CD4-positive, CD25-positive, alpha-beta regulatory T cell (primary cell): Measurements from ENCODE around the gene IGF1R. TPM values are rescaled to one million over a fixed set of nuclear protein-coding genes. Genes with fewer than 3 reads are reported as not detected.

Source experiments
- ATAC-seq, 2 donors: fragments of 150-1000 bp; cut with Tn5 transposase; one replicate each; pipeline ENCODE4 v1.10.0; 2021; ENCODE audit warnings: low read depth in 2 of 2, moderate number of reproducible peaks in 2 of 2, moderate library complexity in 1 of 2
- DNase-seq, 3 donors: peaks; one replicate each; pipeline versions ENCODE4 v3.0.0 to v3.0.0-alpha.2; 2012 to 2022; ENCODE audit warnings: mixed read lengths in 1 of 3
- H3K27ac ChIP-seq: one replicate; pipeline ENCODE4 v1.7.0; 2013; ENCODE audit warnings: mild to moderate bottlenecking, low read length; ENCODE audit not compliant: insufficient read depth, poor library complexity, severe bottlenecking
- H3K27me3 ChIP-seq: one replicate; pipeline ENCODE4 v1.7.0; 2013; ENCODE audit warnings: low read length; ENCODE audit not compliant: control insufficient read depth, insufficient read depth
- H3K36me3 ChIP-seq: one replicate; pipeline ENCODE4 v1.7.0; 2013; ENCODE audit warnings: mild to moderate bottlenecking, low read length, moderate library complexity; ENCODE audit not compliant: control insufficient read depth, insufficient read depth
- H3K4me1 ChIP-seq: 2 replicates; pipeline ENCODE4 v1.7.0; 2013; ENCODE audit warnings: mild to moderate bottlenecking, low read length; ENCODE audit not compliant: insufficient read depth, control insufficient read depth, poor library complexity, severe bottlenecking
- H3K4me3 ChIP-seq: one replicate; pipeline ENCODE4 v1.7.0; 2013; ENCODE audit warnings: low read depth, mild to moderate bottlenecking, low read length, moderate library complexity
- H3K9me3 ChIP-seq, 2 experiments: 1 replicate in 1 of 2; 2 replicates in 1 of 2; pipeline ENCODE4 v1.7.0; 2013; ENCODE audit warnings: low read length in 2 of 2, mild to moderate bottlenecking in 1 of 2, moderate library complexity in 1 of 2; ENCODE audit not compliant: control insufficient read depth in 2 of 2
- H3K27ac Mint-ChIP-seq, 3 donors: one replicate each; pipeline ENCODE4 v1.8.0; 2020 to 2022; ENCODE audit warnings: mild to moderate bottlenecking in 3 of 3, mixed read lengths in 3 of 3, moderate library complexity in 2 of 3
- H3K27me3 Mint-ChIP-seq: one replicate; pipeline ENCODE4 v1.8.0; 2022; ENCODE audit warnings: mild to moderate bottlenecking, mixed read lengths
- H3K36me3 Mint-ChIP-seq: one replicate; pipeline ENCODE4 v1.8.0; 2020; ENCODE audit warnings: mixed read lengths
- H3K4me1 Mint-ChIP-seq, 4 donors: one replicate each; pipeline ENCODE4 v1.8.0; 2020 to 2022; ENCODE audit warnings: mixed read lengths in 4 of 4, mild to moderate bottlenecking in 1 of 4
- H3K4me3 Mint-ChIP-seq, 4 donors: one replicate each; pipeline ENCODE4 v1.8.0; 2020 to 2022; ENCODE audit warnings: mild to moderate bottlenecking in 4 of 4, mixed read lengths in 4 of 4, moderate library complexity in 3 of 4
- H3K9me3 Mint-ChIP-seq, 7 donors: one replicate each; pipeline ENCODE4 v1.8.0; 2020 to 2022; ENCODE audit warnings: mixed read lengths in 7 of 7, mild to moderate bottlenecking in 3 of 7, moderate library complexity in 2 of 7
- polyA plus RNA-seq, 4 donors: library from polyadenylated mRNA; unstranded; fragments of 300-500 nt; fragmentation: Illumina TruSeq; gene quantifications; one replicate each; pipeline ENCODE4 v1.2.3, GENCODE V29; 2021
- total RNA-seq: library from RNA; stranded (reverse); gene quantifications from one replicate; pipeline ENCODE4 v1.2.3, GENCODE V29; 2022

IGF1R gene
- total and polyA plus RNA-seq, 5 donors from 2014 or later, result 1.6 to 14.2 (median 3.6) TPM

DNA sequence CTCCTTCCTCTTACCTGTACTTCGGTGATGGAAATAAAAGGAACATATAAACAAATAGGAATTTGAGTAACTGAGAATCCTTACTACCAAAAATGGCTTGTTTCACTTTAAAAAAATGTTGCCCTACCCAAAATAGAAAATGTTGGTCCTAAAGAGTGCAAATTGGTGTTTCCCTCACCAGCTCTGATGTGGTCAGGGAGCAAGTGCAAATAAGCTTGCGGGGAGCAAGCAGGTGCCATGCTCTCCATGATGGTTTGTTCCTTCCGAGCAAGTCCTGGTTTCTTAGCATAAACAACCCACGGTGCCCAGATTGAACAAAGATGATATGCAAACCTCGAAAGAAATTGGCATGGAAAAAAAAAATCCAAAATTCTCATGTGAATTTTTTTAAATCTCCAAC, 290.5 kb downstream of the IGF1R start:
- no peaks in the 10 kb centered on the region for H3K36me3 ChIP-seq
- H3K9me3 ChIP-seq, result no peaks in the 10 kb centered on the region
- Mint-ChIP-seq H3K27me3 (no peaks in the 10 kb centered on the region), H3K4me1 (peaks cover 0 to 2% (median 0%) of the 10 kb centered on the region in 4 donors), H3K4me3 (no peak overlapping the region), H3K36me3 (peaks cover 28% of the 10 kb centered on the region), H3K9me3 (no peaks in the 10 kb centered on the region), H3K27ac (peak overlapping the region in 1 of 3 donors; percentile 64)
- no peaks in the 10 kb centered on the region for H3K4me1 ChIP-seq
- DNase-seq, result no peak
- no peak overlapping the region for H3K4me3 ChIP-seq
- no peak for ATAC-seq
- H3K27me3 ChIP-seq, result no peaks in the 10 kb centered on the region
- H3K27ac ChIP-seq, result no peak overlapping the region

DNA sequence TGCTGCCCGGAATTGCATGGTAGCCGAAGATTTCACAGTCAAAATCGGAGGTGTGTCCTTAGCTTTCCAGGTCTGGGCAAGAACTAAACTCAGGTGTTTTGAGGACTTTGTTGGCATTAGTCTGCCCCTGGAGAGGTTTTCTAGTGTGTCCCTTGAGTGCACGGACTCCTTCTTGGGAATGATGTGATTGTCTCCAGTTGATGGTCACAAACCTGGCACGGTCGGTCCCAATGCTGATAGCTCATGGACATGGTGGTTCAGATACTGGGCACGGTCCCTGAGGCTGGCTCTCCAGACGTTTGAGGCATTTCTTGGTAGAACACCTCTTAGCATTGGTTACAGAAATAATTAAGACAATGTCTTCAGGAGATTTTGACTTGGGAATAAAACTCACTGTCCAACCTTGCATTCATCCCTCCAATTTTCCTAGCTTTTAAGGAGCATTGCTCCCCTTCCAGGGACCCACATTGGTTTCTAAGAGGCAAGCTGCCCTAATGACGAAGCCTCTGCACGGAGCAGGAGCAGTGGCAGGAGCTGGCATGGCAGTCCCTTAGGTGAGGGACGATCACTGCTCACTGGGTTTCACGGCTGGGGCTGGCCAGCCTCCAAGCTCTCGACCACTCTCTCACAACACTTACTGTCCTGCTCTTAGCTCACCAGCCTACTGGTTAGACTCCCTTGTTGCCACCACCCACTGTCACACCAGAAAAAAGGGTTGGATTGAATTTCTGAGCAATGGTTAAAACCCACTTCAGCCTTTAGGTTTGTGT, 291.2 kb downstream of the IGF1R start:
- Mint-ChIP-seq H3K4me3 (peak overlapping the region in 1 of 4 donors; percentile 64), H3K27me3 (no peaks in the 10 kb centered on the region), H3K4me1 (peaks cover 0 to 2% (median 0%) of the 10 kb centered on the region in 4 donors), H3K27ac (no peak overlapping the region), H3K9me3 (no peaks in the 10 kb centered on the region), H3K36me3 (peaks cover 34% of the 10 kb centered on the region)
- Histone ChIP-seq H3K9me3 (no peaks in the 10 kb centered on the region), H3K27me3 (no peaks in the 10 kb centered on the region), H3K4me1 (no peaks in the 10 kb centered on the region), H3K27ac (no peak overlapping the region), H3K4me3 (no peak overlapping the region), H3K36me3 (no peaks in the 10 kb centered on the region)
- ATAC-seq, result no peak
- no peak for DNase-seq

DNA sequence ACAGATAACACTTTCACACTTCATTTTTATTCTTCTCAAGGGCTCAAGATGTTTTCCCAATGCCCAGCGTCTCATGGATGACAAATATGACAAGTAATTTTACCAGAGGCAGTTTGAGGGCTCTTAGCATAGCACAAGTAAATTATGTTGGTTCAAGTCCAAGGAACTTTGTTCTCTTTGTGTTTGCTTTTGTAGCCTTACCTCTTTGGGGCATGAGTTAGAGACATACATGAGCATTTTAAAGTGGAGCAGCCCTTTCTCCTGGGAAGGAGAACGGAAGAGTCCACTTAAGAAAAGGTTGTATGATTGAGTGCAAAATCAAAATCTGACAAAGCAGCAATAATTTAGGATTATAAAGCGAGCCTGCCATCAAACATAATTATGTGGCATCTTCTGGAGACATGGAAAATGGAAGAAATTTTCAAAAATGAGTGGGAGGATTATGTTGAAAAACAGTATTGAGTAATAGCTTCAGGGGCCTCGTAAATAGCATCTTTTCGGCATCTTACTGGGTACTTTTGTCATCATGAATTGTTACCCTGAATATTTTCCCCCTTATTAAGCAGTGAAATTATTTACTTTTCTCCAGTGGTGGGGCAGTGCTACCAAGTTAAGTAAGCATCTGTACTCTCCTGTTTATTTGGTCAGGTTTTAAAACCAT, 293.4 kb downstream of the IGF1R start:
- Mint-ChIP-seq H3K4me1 (no peaks in the 10 kb centered on the region), H3K4me3 (no peak overlapping the region), H3K9me3 (no peaks in the 10 kb centered on the region), H3K27me3 (no peaks in the 10 kb centered on the region), H3K27ac (no peak overlapping the region), H3K36me3 (peaks cover 30% of the 10 kb centered on the region)
- no peaks in the 10 kb centered on the region for H3K27me3 ChIP-seq
- ATAC-seq (no peak), DNase-seq (no peak)
- H3K9me3 ChIP-seq, result no peaks in the 10 kb centered on the region
- H3K4me3 ChIP-seq, result no peak overlapping the region
- H3K4me1 ChIP-seq, result no peaks in the 10 kb centered on the region
- no peak overlapping the region for H3K27ac ChIP-seq
- H3K36me3 ChIP-seq, result no peaks in the 10 kb centered on the region

DNA sequence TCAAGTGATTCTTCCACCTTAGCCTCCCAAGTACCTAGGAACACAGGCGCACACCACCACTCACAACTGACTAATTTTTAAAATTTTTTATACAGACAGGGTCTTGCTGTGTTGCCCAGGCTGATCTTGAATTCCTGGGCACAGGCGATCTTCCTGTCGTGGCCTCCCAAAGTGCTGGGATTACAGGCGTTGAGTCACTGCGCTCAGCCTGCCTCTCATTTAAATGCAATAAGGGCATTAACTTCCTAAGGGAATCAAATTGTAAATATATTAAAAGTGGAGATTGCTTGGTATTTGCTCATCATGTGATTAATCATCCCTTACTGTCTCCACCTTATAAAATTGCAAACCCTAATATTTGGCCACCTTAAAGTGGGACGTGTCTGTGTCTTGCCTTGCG, 294.1 kb downstream of the IGF1R start:
- H3K9me3 ChIP-seq, result no peaks in the 10 kb centered on the region
- H3K4me1 ChIP-seq, result no peaks in the 10 kb centered on the region
- Mint-ChIP-seq H3K27me3 (no peaks in the 10 kb centered on the region), H3K4me1 (no peaks in the 10 kb centered on the region), H3K9me3 (no peaks in the 10 kb centered on the region), H3K36me3 (peaks cover 26% of the 10 kb centered on the region), H3K27ac (no peak overlapping the region), H3K4me3 (no peak overlapping the region)
- no peak overlapping the region for H3K4me3 ChIP-seq
- no peaks in the 10 kb centered on the region for H3K27me3 ChIP-seq
- DNase-seq (no peak), ATAC-seq (no peak)
- H3K27ac ChIP-seq, result no peak overlapping the region
- H3K36me3 ChIP-seq, result no peaks in the 10 kb centered on the region

DNA sequence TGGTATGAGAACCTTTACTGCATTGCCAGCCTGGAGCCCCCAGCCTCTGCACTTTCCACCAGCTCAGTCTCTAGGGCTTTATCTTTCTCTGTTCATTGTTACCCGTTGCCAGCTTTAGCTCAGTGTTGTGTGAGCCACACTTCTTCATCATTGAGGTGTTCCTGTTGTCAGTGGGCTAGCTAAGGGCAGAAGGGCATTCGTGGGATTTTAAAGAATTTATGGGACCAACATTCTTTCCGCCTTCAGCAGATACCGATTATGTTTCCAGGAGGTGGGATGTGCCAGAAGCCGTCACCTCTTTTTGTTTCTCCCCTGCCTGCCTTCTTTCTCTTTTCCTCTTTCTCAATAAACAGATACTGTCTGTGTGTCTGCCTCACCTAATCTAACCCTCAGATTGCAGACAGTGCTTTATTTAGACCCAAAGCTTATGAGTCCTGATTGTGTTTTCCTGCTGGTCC, 294.7 kb downstream of the IGF1R start:
- H3K27ac Mint-ChIP-seq, result no peak overlapping the region
- DNase-seq (no peak), ATAC-seq (no peak)
- peaks cover 22% of the 10 kb centered on the region for H3K36me3 Mint-ChIP-seq
- Histone ChIP-seq H3K36me3 (no peaks in the 10 kb centered on the region), H3K27ac (no peak overlapping the region), H3K27me3 (no peaks in the 10 kb centered on the region), H3K4me1 (no peaks in the 10 kb centered on the region), H3K4me3 (no peak overlapping the region), H3K9me3 (no peaks in the 10 kb centered on the region)
- H3K27me3 Mint-ChIP-seq, result no peaks in the 10 kb centered on the region
- no peaks in the 10 kb centered on the region for H3K9me3 Mint-ChIP-seq
- H3K4me1 Mint-ChIP-seq, result no peaks in the 10 kb centered on the region
- H3K4me3 Mint-ChIP-seq, result no peak overlapping the region

DNA sequence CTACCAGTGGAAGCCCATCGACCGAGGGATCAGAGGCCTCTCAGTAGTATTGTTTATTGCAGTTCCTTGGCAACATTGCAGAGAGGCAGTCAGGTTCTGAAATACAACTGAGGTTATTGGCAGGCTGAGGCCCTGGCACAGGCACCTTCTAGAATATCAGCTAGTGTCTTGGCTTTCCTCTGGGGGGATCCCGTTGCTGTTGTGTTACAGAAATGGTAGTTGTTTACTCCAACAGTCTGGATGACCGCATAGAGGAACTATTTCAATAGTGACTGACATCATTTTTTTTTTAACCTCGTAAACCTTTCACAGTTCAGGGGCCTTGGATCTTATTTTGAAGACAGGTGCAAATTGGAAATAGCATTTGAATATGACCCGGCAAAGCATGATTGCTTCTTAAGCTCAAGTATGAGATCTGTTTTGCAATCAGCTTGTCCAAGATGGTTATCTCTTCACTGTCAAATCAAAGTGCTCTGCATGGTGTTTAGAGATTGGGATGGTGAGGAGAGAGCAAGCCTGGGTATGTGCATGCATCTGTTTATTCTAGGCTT, 295.3 kb downstream of the IGF1R start:
- no peak for ATAC-seq
- H3K36me3 Mint-ChIP-seq, result peaks cover 18% of the 10 kb centered on the region

DNA sequence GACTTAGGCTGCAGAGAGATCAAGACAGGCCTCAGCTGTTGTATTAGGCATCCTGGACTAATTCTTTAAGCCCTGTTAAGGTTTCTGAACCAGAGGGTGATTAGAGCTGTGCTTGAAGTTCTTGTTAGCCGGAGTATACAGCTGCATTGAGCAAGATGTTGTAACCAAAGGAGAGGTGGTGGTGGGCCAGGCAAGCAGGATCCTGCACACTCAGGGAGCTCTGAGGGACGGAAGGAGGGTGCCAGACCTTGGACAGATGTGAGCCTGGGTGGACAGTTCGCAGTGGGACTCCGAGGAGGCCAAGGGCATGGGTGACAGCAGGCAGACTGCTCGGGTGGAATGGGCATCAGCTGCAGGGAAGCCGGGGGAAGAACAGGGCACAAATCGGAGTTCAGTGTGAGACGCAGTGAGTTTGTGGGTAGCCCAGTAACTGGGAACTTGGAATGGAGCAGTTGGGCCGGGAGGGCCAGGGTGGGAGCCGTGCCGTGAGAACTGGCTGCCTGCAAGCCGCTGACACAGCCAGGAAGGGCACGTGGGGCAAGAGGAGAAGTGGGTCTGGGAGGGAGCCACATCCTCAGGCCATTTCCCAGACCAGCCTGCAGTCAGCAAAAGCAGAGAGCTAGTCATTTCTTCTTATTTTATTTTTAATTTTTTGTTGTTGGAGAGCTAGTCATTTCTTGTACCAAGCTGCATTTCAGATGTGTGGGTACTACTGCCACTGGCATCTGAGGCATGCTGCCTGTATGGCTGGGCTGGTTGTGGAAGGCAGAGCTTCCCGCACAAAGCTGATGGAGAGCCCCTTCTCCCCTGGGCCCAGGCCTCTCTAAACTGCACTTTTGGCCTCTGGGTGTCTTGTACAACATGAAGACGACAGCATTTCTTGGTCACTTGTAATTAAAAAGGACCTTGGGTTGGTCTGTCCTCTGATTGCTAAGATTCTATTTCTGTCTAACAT, 298.2 kb downstream of the IGF1R start:
- peaks cover 21% of the 10 kb centered on the region for H3K36me3 Mint-ChIP-seq
- Histone ChIP-seq H3K27me3 (no peaks in the 10 kb centered on the region), H3K4me3 (no peak overlapping the region), H3K36me3 (no peaks in the 10 kb centered on the region), H3K4me1 (no peaks in the 10 kb centered on the region), H3K9me3 (no peaks in the 10 kb centered on the region), H3K27ac (no peak overlapping the region)
- peaks cover 0 to 10% (median 0%) of the 10 kb centered on the region in 4 donors for H3K4me1 Mint-ChIP-seq
- no peak for ATAC-seq
- no peak for DNase-seq
- H3K9me3 Mint-ChIP-seq, result no peaks in the 10 kb centered on the region
- H3K27ac Mint-ChIP-seq, result peak overlapping the region in 2 of 3 donors; percentile 25 to 47
- no peaks in the 10 kb centered on the region for H3K27me3 Mint-ChIP-seq
- no peak overlapping the region for H3K4me3 Mint-ChIP-seq

More for the DNA sequence above, 295.3 kb downstream of the IGF1R start:
- no peaks in the 10 kb centered on the region for H3K9me3 ChIP-seq
- Mint-ChIP-seq H3K4me3 (no peak overlapping the region), H3K27ac (peak overlapping the region in 1 of 3 donors; percentile 12), H3K4me1 (no peaks in the 10 kb centered on the region), H3K9me3 (no peaks in the 10 kb centered on the region), H3K27me3 (no peaks in the 10 kb centered on the region)
- H3K27me3 ChIP-seq, result no peaks in the 10 kb centered on the region
- no peak overlapping the region for H3K27ac ChIP-seq
- no peaks in the 10 kb centered on the region for H3K36me3 ChIP-seq
- DNase-seq, result no peak
- no peak overlapping the region for H3K4me3 ChIP-seq
- no peaks in the 10 kb centered on the region for H3K4me1 ChIP-seq
